ENCODE measurements around the gene IL17RA. TPM values are rescaled to one million over a fixed set of nuclear protein-coding genes. Genes with fewer than 3 reads are reported as not detected.

Gene IL17RA
- polyA plus RNA-seq, 1 donor = 6.7 TPM

- no peaks in the 10 kb centered on the region for H3K4me1 ChIP-seq (ENCODE audit: control insufficient read depth, insufficient read depth, low read length)
- H3K9me3 ChIP-seq (ENCODE audit: control insufficient read depth, low read depth, low read length) = no peaks in the 10 kb centered on the region
- H3K4me3 ChIP-seq (ENCODE audit: low read length) = no peak overlapping the region
- peaks cover 43% of the 10 kb centered on the region for H3K36me3 ChIP-seq (ENCODE audit: control insufficient read depth, insufficient read depth, low read length)
- no CpG with 5 or more reads among the region's 15 CpGs for WGBS (ENCODE audit: insufficient coverage, low lambda C conversion rate)
- no peak for DNase-seq
- H3K27ac ChIP-seq (ENCODE audit: low read length) = no peak overlapping the region
- H3K27me3 ChIP-seq (ENCODE audit: control insufficient read depth, insufficient read depth, low read length) = no peaks in the 10 kb centered on the region
Observed at GRCh38 chr22:17106785-17107546, 22.2 kb downstream of the IL17RA start.

DNA sequence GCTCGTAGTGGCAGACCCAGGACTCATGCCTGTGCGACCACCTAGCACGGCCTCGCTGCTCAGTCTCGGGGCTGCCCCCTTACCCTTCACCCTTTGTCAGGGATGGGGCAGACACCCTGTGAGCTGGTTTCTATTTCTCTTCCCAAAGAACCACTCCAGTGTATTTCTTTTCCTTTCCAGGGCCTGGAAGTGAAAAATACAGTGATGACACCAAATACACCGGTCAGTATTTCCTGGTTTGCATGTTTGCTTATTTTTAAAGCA lies 22.7 kb downstream of the IL17RA start:
- Histone ChIP-seq H3K36me3 (ENCODE audit: control insufficient read depth, insufficient read depth, low read length) (peaks cover 38% of the 10 kb centered on the region), H3K9me3 (ENCODE audit: control insufficient read depth, low read depth, low read length) (no peaks in the 10 kb centered on the region), H3K27me3 (ENCODE audit: control insufficient read depth, insufficient read depth, low read length) (no peaks in the 10 kb centered on the region), H3K4me1 (ENCODE audit: control insufficient read depth, insufficient read depth, low read length) (no peaks in the 10 kb centered on the region), H3K4me3 (ENCODE audit: low read length) (no peak overlapping the region), H3K27ac (ENCODE audit: low read length) (no peak overlapping the region)
- no peak for DNase-seq
- WGBS (ENCODE audit: insufficient coverage, low lambda C conversion rate) = no CpG with 5 or more reads among the region's 6 CpGs

GRCh38 chr22:17108256-17109112 lies 23.7 kb downstream of the IL17RA start:
- DNase-seq = no peak
- no peaks in the 10 kb centered on the region for H3K27me3 ChIP-seq (ENCODE audit: control insufficient read depth, insufficient read depth, low read length)
- H3K4me3 ChIP-seq (ENCODE audit: low read length) = no peak overlapping the region
- H3K36me3 ChIP-seq (ENCODE audit: control insufficient read depth, insufficient read depth, low read length) = peaks cover 31% of the 10 kb centered on the region
- H3K27ac ChIP-seq (ENCODE audit: low read length) = no peak overlapping the region
- no peaks in the 10 kb centered on the region for H3K4me1 ChIP-seq (ENCODE audit: control insufficient read depth, insufficient read depth, low read length)
- no CpG with 5 or more reads among the region's 66 CpGs for WGBS (ENCODE audit: insufficient coverage, low lambda C conversion rate)
- no peaks in the 10 kb centered on the region for H3K9me3 ChIP-seq (ENCODE audit: control insufficient read depth, low read depth, low read length)

DNA sequence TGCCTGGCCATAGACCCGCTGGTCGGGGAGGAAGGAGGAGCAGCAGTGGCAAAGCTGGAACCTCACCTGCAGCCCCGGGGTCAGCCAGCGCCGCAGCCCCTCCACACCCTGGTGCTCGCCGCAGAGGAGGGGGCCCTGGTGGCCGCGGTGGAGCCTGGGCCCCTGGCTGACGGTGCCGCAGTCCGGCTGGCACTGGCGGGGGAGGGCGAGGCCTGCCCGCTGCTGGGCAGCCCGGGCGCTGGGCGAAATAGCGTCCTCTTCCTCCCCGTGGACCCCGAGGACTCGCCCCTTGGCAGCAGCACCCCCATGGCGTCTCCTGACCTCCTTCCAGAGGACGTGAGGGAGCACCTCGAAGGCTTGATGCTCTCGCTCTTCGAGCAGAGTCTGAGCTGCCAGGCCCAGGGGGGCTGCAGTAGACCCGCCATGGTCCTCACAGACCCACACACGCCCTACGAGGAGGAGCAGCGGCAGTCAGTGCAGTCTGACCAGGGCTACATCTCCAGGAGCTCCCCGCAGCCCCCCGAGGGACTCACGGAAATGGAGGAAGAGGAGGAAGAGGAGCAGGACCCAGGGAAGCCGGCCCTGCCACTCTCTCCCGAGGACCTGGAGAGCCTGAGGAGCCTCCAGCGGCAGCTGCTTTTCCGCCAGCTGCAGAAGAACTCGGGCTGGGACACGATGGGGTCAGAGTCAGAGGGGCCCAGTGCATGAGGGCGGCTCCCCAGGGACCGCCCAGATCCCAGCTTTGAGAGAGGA lies 24.5 kb downstream of the IL17RA start:
- Histone ChIP-seq H3K27ac (ENCODE audit: low read length) (no peak overlapping the region), H3K36me3 (ENCODE audit: control insufficient read depth, insufficient read depth, low read length) (peaks cover 31% of the 10 kb centered on the region), H3K4me3 (ENCODE audit: low read length) (no peak overlapping the region), H3K27me3 (ENCODE audit: control insufficient read depth, insufficient read depth, low read length) (no peaks in the 10 kb centered on the region), H3K4me1 (ENCODE audit: control insufficient read depth, insufficient read depth, low read length) (no peaks in the 10 kb centered on the region), H3K9me3 (ENCODE audit: control insufficient read depth, low read depth, low read length) (no peaks in the 10 kb centered on the region)
- WGBS (ENCODE audit: insufficient coverage, low lambda C conversion rate) = no CpG with 5 or more reads among the region's 42 CpGs
- DNase-seq = no peak

DNA sequence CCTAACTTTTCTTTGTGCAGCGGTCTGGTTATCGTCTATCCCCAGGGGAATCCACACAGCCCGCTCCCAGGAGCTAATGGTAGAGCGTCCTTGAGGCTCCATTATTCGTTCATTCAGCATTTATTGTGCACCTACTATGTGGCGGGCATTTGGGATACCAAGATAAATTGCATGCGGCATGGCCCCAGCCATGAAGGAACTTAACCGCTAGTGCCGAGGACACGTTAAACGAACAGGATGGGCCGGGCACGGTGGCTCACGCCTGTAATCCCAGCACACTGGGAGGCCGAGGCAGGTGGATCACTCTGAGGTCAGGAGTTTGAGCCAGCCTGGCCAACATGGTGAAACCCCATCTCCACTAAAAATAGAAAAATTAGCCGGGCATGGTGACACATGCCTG lies 25.2 kb downstream of the IL17RA start:
- WGBS (ENCODE audit: insufficient coverage, low lambda C conversion rate) = 87% methylated on average over 2 of the region's 16 CpGs
- Histone ChIP-seq H3K4me3 (ENCODE audit: low read length) (no peak overlapping the region), H3K27me3 (ENCODE audit: control insufficient read depth, insufficient read depth, low read length) (no peaks in the 10 kb centered on the region), H3K9me3 (ENCODE audit: control insufficient read depth, low read depth, low read length) (no peaks in the 10 kb centered on the region), H3K4me1 (ENCODE audit: control insufficient read depth, insufficient read depth, low read length) (no peaks in the 10 kb centered on the region), H3K27ac (ENCODE audit: low read length) (no peak overlapping the region), H3K36me3 (ENCODE audit: control insufficient read depth, insufficient read depth, low read length) (peaks cover 27% of the 10 kb centered on the region)
- no peak for DNase-seq

DNA sequence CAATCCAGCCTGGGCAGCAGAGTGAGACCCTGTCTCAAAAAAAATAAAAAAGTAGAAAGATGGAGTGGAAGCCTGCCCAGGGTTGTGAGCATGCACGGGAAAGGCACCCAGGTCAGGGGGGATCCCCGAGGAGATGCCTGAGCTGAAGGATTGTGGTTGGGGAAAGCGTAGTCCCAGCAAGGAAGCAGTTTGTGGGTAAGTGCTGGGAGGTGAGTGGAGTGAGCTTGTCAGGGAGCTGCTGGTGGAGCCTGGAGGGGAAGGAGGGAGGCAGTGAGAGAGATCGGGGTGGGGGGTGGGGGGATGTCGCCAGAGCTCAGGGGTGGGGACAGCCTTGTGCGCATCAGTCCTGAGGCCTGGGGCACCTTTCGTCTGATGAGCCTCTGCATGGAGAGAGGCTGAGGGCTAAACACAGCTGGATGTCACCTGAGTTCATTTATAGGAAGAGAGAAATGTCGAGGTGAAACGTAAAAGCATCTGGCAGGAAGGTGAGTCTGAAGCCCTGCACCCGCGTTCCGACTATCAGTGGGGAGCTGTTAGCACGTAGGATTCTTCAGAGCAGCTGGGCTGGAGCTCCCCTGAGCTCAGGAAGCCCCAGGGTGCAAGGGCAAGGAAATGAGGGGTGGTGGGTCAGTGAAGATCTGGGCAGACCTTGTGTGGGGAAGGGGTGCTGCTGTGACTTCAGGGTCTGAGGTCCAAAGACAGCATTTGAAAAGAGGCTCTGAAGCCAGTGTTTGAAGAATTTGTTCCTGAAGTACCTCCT lies 26.2 kb downstream of the IL17RA start:
- WGBS (ENCODE audit: insufficient coverage, low lambda C conversion rate) = no CpG with 5 or more reads among the region's 13 CpGs
- Histone ChIP-seq H3K27me3 (ENCODE audit: control insufficient read depth, insufficient read depth, low read length) (no peaks in the 10 kb centered on the region), H3K27ac (ENCODE audit: low read length) (no peak overlapping the region), H3K9me3 (ENCODE audit: control insufficient read depth, low read depth, low read length) (no peaks in the 10 kb centered on the region), H3K4me3 (ENCODE audit: low read length) (no peak overlapping the region), H3K4me1 (ENCODE audit: control insufficient read depth, insufficient read depth, low read length) (no peaks in the 10 kb centered on the region), H3K36me3 (ENCODE audit: control insufficient read depth, insufficient read depth, low read length) (peaks cover 23% of the 10 kb centered on the region)
- DNase-seq = no peak

GRCh38 chr22:17112491-17113042 lies 27.8 kb downstream of the IL17RA start:
- no peak for DNase-seq
- H3K27me3 ChIP-seq (ENCODE audit: control insufficient read depth, insufficient read depth, low read length) = peaks cover 4% of the 10 kb centered on the region
- peaks cover 14% of the 10 kb centered on the region for H3K36me3 ChIP-seq (ENCODE audit: control insufficient read depth, insufficient read depth, low read length)
- H3K4me1 ChIP-seq (ENCODE audit: control insufficient read depth, insufficient read depth, low read length) = no peaks in the 10 kb centered on the region
- no peak overlapping the region for H3K4me3 ChIP-seq (ENCODE audit: low read length)
- H3K27ac ChIP-seq (ENCODE audit: low read length) = no peak overlapping the region
- H3K9me3 ChIP-seq (ENCODE audit: control insufficient read depth, low read depth, low read length) = no peaks in the 10 kb centered on the region
- 86% methylated on average over 5 of the region's 9 CpGs for WGBS (ENCODE audit: insufficient coverage, low lambda C conversion rate)

GRCh38 chr22:17113600-17113999 lies 28.8 kb downstream of the IL17RA start:
- DNase-seq = no peak
- H3K9me3 ChIP-seq (ENCODE audit: control insufficient read depth, low read depth, low read length) = no peaks in the 10 kb centered on the region
- peaks cover 12% of the 10 kb centered on the region for H3K27me3 ChIP-seq (ENCODE audit: control insufficient read depth, insufficient read depth, low read length)
- no CpG with 5 or more reads among the region's 8 CpGs for WGBS (ENCODE audit: insufficient coverage, low lambda C conversion rate)
- peaks cover 11% of the 10 kb centered on the region for H3K36me3 ChIP-seq (ENCODE audit: control insufficient read depth, insufficient read depth, low read length)
- H3K27ac ChIP-seq (ENCODE audit: low read length) = no peak overlapping the region
- H3K4me1 ChIP-seq (ENCODE audit: control insufficient read depth, insufficient read depth, low read length) = no peaks in the 10 kb centered on the region
- no peak overlapping the region for H3K4me3 ChIP-seq (ENCODE audit: low read length)

GRCh38 chr22:17114173-17114897 lies 29.5 kb downstream of the IL17RA start:
- no peak for DNase-seq
- Histone ChIP-seq H3K36me3 (ENCODE audit: control insufficient read depth, insufficient read depth, low read length) (peaks cover 6% of the 10 kb centered on the region), H3K27ac (ENCODE audit: low read length) (no peak overlapping the region), H3K27me3 (ENCODE audit: control insufficient read depth, insufficient read depth, low read length) (peaks cover 19% of the 10 kb centered on the region), H3K4me1 (ENCODE audit: control insufficient read depth, insufficient read depth, low read length) (no peaks in the 10 kb centered on the region), H3K4me3 (ENCODE audit: low read length) (no peak overlapping the region), H3K9me3 (ENCODE audit: control insufficient read depth, low read depth, low read length) (peaks cover 1% of the 10 kb centered on the region)
- no CpG with 5 or more reads among the region's 13 CpGs for WGBS (ENCODE audit: insufficient coverage, low lambda C conversion rate)
